HG03108 (cell line): ENCODE measurements around the gene ESPL1.
A peak's percentile ranks its signal among the peaks of the same experiment; 100 is the strongest.
"Not testable (repeated sequence)": the region's sequence is repeated elsewhere in the genome, so short reads cannot be mapped to it uniquely, and the experiment has no call there.

Experiments
- ATAC-seq: cut with Tn5 transposase; IDR thresholded peaks from one replicate; pipeline ENCODE4 v1.9.1; 2021; ENCODE audit warnings: moderate library complexity; ENCODE audit not compliant: unreplicated experiment

The ESPL1 gene

GRCh38 chr12:53297106-53297505, 29.0 kb downstream of the ESPL1 start:
- not testable (repeated sequence) for ATAC-seq

- ATAC-seq: no peak
These were observed 30.1 kb downstream of the ESPL1 start for GRCh38 chr12:53298164-53298563.

- no peak for ATAC-seq
These were observed 31.0 kb downstream of the ESPL1 start for GRCh38 chr12:53299101-53299453.

- peak; percentile 70 for ATAC-seq
These were observed 31.5 kb downstream of the ESPL1 start, which contains the start of gene MYG1 for GRCh38 chr12:53299454-53300180. MYG1 (plus strand) TSS chr12:53299695; CDS start chr12:53299738, 43 bp downstream.

GRCh38 chr12:53300187-53300586, 32.1 kb downstream of the ESPL1 start:
- ATAC-seq: no peak

- no peak for ATAC-seq
These were observed 34.8 kb downstream of the ESPL1 start for GRCh38 chr12:53302903-53303302.

GRCh38 chr12:53306826-53307225, 38.7 kb downstream of the ESPL1 start:
- no peak for ATAC-seq

- no peak for ATAC-seq
These were observed 40.2 kb downstream of the ESPL1 start for GRCh38 chr12:53308276-53308675.

GRCh38 chr12:53313996-53314395, 45.9 kb downstream of the ESPL1 start:
- no peak for ATAC-seq

- no peak for ATAC-seq
These were observed 52.5 kb downstream of the ESPL1 start for GRCh38 chr12:53320352-53321195.

GRCh38 chr12:53324113-53324778, 56.1 kb downstream of the ESPL1 start:
- peak; percentile 27 for ATAC-seq

- peak; percentile 62 for ATAC-seq
These were observed 56.8 kb downstream of the ESPL1 start for GRCh38 chr12:53324779-53325510.

- ATAC-seq: no peak
These were observed 57.5 kb downstream of the ESPL1 start for GRCh38 chr12:53325511-53326061.

- no peak for ATAC-seq
These were observed 58.5 kb downstream of the ESPL1 start for GRCh38 chr12:53326460-53327185.

GRCh38 chr12:53327435-53328042, 59.4 kb downstream of the ESPL1 start:
- no peak for ATAC-seq

GRCh38 chr12:53328043-53328435, 59.9 kb downstream of the ESPL1 start:
- ATAC-seq: no peak

- no peak for ATAC-seq
These were observed 62.6 kb downstream of the ESPL1 start for GRCh38 chr12:53330671-53331070.

GRCh38 chr12:53332339-53332738, 64.2 kb downstream of the ESPL1 start:
- ATAC-seq: not testable (repeated sequence)

GRCh38 chr12:53332744-53333143, 64.6 kb downstream of the ESPL1 start:
- ATAC-seq: no peak

- ATAC-seq: no peak
These were observed 65.2 kb downstream of the ESPL1 start for GRCh38 chr12:53333289-53333688.
